AG04450 (cell line): Measurements from ENCODE around the gene GTF3C6. TPM values are rescaled to one million over a fixed set of nuclear protein-coding genes. Genes with fewer than 3 reads are reported as not detected.

Source experiments
- CTCF ChIA-PET: fragments of 300-600, 350-600 bp; formaldehyde crosslinking; extraction: SDS; loops from one replicate; lab custom pipeline; 2022; ENCODE audit warnings: antibody characterized with exemption, inconsistent platforms; lab: Charles Lee
- POLR2A ChIA-PET: fragments of 350-600 bp; formaldehyde crosslinking; extraction: SDS; loops from one replicate; lab custom pipeline; 2021; ENCODE audit warnings: antibody characterized with exemption, inconsistent platforms; lab: Yijun Ruan, JAX
- DNase-seq: peaks from one replicate; pipeline ENCODE4 v3.0.0-alpha.2; 2011; ENCODE audit warnings: low read depth, low spot score
- H3K27ac ChIP-seq: one replicate; pipeline ENCODE4 v1.5.1; 2012; ENCODE audit warnings: low read depth, low read length, control low read depth
- H3K27me3 ChIP-seq: one replicate; pipeline ENCODE4 v1.6.0; 2012; ENCODE audit warnings: low read length; ENCODE audit not compliant: control insufficient read depth, insufficient read depth
- H3K4me3 ChIP-seq: 2 replicates; pipeline ENCODE4 v1.5.1; 2011; ENCODE audit warnings: mild to moderate bottlenecking, low read depth, low read length, control low read depth
- H3K9me3 ChIP-seq: 2 replicates; pipeline ENCODE4 v1.5.1; 2012; ENCODE audit warnings: low read length; ENCODE audit not compliant: control insufficient read depth, insufficient read depth
- CTCF ChIP-seq: IDR thresholded peaks from 2 replicates; pipeline ENCODE4 v1.5.1; 2011; ENCODE audit warnings: low read depth, low read length, control low read depth, inconsistent platforms
- polyA plus RNA-seq: library from polyadenylated mRNA; depleted of rRNA; stranded (reverse); fragments of >200 nt; gene quantifications from 2 replicates; pipeline ENCODE4 v1.2.3, GENCODE V29; 2011

The GTF3C6 gene
- polyA plus RNA-seq, 1 experiment = 65.7 TPM

- POLR2A ChIA-PET = interaction anchor here (1.0 kb wide), 1 partner anchor 76 kb away, joined by 3 read pairs; the partner anchor contains the start of gene AMD1
- Histone ChIP-seq H3K9me3 (no peaks in the 10 kb centered on the region), H3K27me3 (no peaks in the 10 kb centered on the region), H3K4me3 (no peak overlapping the region), H3K27ac (no peak overlapping the region)
- peak; percentile 55 for TF ChIP-seq CTCF
- CTCF ChIA-PET = interaction anchor here (0.6 to 4.3 kb wide), 29 partner anchors 9 to 434 kb away, joined by 3 to 47 read pairs (median 4); partner anchors contain the start of genes CDK19 and GTF3C6
- no peak for DNase-seq
Observed at GRCh38 chr6:110949679-110950285, 8.7 kb upstream of the GTF3C6 start.

GRCh38 chr6:110950440-110950839 is 8.1 kb upstream of the GTF3C6 start:
- no peak for DNase-seq
- H3K4me3 ChIP-seq = no peak overlapping the region
- no peaks in the 10 kb centered on the region for H3K27me3 ChIP-seq
- no peak overlapping the region for H3K27ac ChIP-seq
- POLR2A ChIA-PET = interaction anchor here (0.6 kb wide), 1 partner anchor 83 kb away, joined by 3 read pairs; no protein-coding TSS in a partner anchor
- CTCF ChIA-PET = interaction anchor here (0.6 to 4.3 kb wide), 21 partner anchors 9 to 435 kb away, joined by 3 to 47 read pairs (median 4); partner anchors contain the start of gene GTF3C6
- no peak for TF ChIP-seq CTCF
- H3K9me3 ChIP-seq = no peaks in the 10 kb centered on the region

GRCh38 chr6:110951008-110951407 is 7.5 kb upstream of the GTF3C6 start:
- no peak for TF ChIP-seq CTCF
- Histone ChIP-seq H3K9me3 (no peaks in the 10 kb centered on the region), H3K27me3 (no peaks in the 10 kb centered on the region), H3K4me3 (no peak overlapping the region), H3K27ac (no peak overlapping the region)
- ChIA-PET POLR2A (interaction anchor here (0.6 kb wide), 1 partner anchor 84 kb away, joined by 3 read pairs; no protein-coding TSS in a partner anchor), CTCF (interaction anchor here (0.6 to 4.3 kb wide), 7 partner anchors 17 to 432 kb away, joined by 3 to 47 read pairs (median 9); no protein-coding TSS in a partner anchor)
- DNase-seq = no peak

- POLR2A ChIA-PET = no interaction called here
- Histone ChIP-seq H3K27ac (no peak overlapping the region), H3K4me3 (no peak overlapping the region), H3K27me3 (no peaks in the 10 kb centered on the region), H3K9me3 (no peaks in the 10 kb centered on the region)
- TF ChIP-seq CTCF = no peak
- no peak for DNase-seq
- CTCF ChIA-PET = interaction anchor here (0.7 to 4.3 kb wide), 2 partner anchors 105 to 424 kb away, joined by 3 to 34 read pairs; no protein-coding TSS in a partner anchor
Observed at GRCh38 chr6:110951986-110952794, 6.3 kb upstream of the GTF3C6 start.
